HG03103 (cell line): ENCODE data around the gene LZTR1.
"Not testable (repeated sequence)": the region's sequence is repeated elsewhere in the genome, so short reads cannot be mapped to it uniquely, and the experiment has no call there.

Experiments
- ATAC-seq: cut with Tn5 transposase; IDR thresholded peaks from one replicate; pipeline ENCODE4 v1.9.1; 2021; ENCODE audit warnings: low read depth; ENCODE audit not compliant: unreplicated experiment

The LZTR1 gene

DNA sequence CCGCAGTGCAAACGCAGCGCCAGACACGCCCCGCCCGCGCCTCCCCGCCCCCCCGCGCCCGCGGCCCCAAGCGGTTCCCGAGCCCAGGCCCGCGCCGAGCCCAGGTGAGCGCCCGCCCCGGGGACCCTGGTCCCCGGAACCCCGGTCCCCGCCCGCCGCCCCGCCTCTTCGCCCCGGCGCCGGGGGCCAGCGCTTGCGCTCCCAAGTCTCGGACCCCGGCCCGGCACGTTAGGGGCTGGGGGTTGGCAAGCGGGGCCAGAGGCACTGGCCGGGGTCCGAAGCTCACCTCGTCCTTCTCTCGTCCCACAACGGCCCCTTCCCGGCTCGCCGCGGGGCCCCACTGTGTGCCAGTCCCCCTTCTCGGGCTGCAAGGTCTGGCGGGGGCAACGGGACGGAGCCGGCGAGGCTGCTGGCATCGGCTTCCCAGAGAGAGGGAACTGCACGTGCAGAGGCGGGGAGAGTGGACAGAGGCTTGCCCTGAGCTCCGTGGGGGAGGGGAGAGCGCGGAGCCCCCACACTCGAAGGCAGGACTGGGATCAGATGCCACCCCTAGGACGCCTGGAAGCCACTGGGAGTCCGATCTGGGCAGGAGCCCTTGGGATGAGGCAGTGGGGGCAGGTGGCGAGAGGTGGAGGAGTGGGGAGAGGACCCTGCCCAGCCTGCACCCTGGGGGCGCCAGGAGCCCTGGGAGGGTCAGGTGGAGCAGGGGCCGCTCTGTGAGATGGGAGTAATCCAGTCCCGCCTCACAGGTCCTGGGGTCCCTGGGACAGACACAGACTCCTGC is 16.8 kb upstream of the LZTR1 start:
- no peak for ATAC-seq

DNA sequence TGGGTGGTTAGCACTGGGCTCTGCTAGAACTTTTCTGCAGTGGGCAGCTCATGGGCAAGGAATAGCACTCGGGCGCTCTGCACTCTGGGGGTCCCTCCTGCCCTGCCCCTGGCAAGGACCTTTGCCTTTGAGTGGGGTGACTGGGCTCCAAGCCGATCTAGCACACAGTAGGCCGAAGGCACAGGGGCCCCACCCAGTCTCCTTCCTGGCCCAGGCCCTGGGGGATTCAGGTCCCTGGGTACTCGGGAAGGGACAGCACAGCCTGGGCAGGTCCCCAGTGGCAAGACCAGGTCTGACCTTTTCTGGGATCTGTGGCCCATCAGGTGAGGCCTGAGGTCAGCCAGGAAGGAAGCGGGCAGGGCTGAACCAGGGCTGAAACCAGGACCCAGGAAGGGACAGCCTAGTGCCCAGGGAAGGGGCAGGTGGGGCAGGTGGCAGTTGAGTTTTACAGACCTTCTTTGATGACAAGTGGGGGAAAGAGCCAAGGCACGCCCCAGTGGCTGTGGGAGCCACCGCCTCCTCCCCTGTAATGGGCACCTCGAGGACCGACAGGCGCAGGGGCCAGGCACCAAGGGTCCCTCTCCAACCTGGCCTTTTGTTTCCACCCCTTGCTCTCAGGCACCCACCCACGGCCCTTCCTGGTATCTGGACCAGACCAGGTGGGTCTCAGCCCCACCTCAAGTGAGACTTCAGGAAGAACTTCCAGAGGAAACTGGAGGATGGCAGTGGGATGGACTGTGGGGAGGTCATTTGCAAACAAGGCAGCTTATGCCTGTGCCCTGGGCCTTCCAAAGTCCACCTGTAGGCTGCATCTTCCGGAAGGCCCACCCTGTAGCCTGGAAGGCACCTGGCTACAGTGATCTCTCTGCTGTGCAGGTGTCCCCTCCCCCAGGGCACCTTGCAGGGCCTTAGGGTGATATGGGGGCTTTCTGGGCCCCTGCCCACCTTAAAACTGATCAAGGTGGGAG is 15.9 kb upstream of the LZTR1 start:
- ATAC-seq: no peak

- ATAC-seq: no peak
Observed at GRCh38 chr22:20966883-20967696, 15.0 kb upstream of the LZTR1 start, which contains the start of gene AIFM3. Gene AIFM3, plus strand, starts transcription at chr22:20967255. Its CDS starts 690 bp downstream, at chr22:20967945.

- ATAC-seq: no peak
Observed at GRCh38 chr22:20967697-20968211, 14.3 kb upstream of the LZTR1 start.

DNA sequence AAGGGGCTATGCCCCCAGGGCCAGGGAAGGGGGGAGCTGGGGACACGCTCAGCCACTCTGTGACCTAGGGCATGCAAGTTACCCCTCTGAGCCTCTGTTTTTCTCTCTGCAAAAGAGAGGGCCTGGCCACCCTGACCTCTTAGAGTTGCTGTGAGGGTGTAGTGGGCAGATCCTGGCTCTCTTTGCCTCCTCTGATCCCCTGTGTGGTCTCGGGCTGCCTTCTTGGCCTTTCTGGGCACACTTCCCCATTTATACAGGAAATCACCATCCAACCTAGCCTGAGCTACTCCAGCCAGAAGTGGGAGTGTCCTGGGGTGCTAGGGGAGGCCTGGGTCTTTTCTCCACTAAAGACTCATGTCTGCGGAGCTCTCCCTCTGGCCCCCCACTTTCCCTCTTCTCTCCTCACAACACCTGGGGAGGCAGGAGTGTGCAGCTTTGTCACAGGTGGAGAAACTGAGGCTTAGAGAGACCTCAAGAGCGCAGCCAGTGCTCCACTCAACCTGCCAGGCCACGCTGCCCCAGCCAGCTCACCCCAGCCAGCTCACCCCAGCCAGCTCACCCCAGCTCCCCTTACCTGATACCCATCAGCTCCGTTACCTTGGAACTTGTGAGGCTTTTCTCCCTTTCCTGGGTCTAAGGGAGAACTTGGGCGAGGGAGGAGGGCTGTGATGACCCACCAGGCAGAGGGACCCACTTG is 13.7 kb upstream of the LZTR1 start:
- ATAC-seq: no peak

GRCh38 chr22:20970939-20971657 is 11.0 kb upstream of the LZTR1 start:
- ATAC-seq: no peak

DNA sequence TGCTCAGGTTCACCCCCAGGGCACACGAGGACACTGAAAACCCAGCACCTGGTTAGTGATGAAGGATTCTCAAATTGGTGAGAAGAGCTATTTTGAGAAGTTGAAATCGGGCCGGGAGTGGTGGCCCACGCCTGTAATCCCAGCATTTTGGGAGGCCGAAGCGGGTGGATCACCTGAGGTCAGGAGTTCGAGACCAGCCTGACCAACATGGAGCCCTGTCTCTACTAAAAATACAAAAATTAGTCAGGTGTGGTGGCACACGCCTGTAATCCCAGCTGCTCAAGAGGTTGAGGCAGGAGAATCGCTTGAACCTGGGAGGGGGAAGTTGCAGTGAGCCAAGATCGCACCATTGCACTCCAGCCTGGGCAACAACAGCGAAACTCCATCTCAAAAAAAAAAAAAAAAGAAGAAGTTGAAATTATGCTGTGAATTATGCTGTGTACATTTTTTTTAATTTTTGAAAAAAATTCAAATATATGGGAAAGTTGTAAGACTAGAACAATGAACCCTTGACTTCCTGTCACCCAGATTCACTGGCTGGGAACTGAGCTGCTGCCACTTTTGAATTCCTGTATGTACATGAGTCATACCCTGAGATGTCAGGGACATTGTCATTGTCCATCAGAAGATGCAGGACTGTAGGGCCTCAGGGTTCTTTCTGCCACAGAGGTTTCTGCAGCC is 9.9 kb upstream of the LZTR1 start:
- not testable (repeated sequence) for ATAC-seq

- ATAC-seq: no peak
Observed at GRCh38 chr22:20972933-20973577, 9.0 kb upstream of the LZTR1 start.

- ATAC-seq: no peak
Observed at GRCh38 chr22:20973634-20974286, 8.3 kb upstream of the LZTR1 start.

GRCh38 chr22:20974336-20974955 is 7.7 kb upstream of the LZTR1 start:
- no peak for ATAC-seq

DNA sequence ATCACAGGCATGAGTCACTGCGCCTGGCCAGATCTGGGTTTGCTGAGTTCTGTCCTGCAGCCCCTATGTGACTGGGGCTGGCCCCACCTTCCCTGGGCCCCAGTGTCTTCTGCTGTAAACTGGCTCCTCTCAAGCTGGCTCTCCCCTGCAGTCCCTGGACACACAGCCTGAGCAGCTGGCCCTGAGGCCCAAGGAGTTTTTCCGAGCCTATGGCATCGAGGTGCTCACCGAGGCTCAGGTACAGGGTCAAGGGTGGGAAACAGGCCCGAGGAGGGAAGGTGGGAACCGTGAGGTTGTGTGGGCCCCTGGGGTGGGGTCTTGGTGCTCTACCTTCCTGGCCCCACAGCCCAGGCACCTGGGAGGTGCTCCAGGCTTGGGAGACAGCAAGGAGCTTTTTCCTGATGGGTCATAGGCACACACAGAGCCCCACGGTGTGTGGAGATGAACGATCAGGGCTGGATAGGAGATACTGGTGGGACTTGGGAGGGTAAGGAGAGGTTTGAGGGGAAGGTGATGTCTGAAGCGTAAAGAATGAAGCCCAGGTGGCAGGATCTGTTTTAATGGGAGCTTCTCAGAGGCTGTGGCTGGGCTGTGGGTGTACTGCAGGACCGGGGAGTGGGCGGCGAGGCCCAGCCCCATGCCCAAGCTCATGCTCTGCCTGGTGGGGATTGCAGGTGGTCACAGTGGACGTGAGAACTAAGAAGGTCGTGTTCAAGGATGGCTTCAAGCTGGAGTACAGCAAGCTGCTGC is 6.4 kb upstream of the LZTR1 start:
- ATAC-seq: no peak

- ATAC-seq: no peak
Observed at GRCh38 chr22:20976291-20976877, 5.7 kb upstream of the LZTR1 start.

GRCh38 chr22:20977019-20977418 is 5.1 kb upstream of the LZTR1 start:
- ATAC-seq: no peak

GRCh38 chr22:20977516-20978170 is 4.5 kb upstream of the LZTR1 start:
- ATAC-seq: no peak

GRCh38 chr22:20978419-20978818 is 3.7 kb upstream of the LZTR1 start:
- ATAC-seq: no peak
